ENCODE measurements around the gene STK35.

The STK35 gene

DNA sequence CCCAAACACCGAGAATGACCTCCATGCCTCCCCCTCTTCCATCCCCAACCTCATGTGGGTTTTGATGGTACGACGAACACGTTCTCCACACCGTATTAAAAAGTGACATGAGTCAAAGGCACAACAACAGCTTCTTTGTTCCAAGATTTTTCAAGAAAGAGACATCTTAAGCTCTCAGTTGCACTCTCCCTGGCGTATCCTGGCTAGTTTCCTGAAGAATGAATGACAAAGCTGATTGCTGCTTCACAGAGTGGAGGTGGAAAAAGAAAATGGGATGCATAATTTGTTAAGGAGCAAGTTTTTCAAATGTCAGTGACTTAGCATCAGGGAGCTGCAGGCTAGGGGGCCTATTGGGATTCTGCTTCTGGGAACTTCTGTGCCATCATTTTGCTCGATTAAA is 95.5 kb downstream of the STK35 start:
- no peak for DNase-seq
- TF ChIP-seq GATA1 (IDR thresholded peaks at IDR 0.05; ENCODE audit: low read depth, low read length): no peak

Measured in erythroblast (primary cell).